ENCODE measurements around the gene RBP5.

DNA sequence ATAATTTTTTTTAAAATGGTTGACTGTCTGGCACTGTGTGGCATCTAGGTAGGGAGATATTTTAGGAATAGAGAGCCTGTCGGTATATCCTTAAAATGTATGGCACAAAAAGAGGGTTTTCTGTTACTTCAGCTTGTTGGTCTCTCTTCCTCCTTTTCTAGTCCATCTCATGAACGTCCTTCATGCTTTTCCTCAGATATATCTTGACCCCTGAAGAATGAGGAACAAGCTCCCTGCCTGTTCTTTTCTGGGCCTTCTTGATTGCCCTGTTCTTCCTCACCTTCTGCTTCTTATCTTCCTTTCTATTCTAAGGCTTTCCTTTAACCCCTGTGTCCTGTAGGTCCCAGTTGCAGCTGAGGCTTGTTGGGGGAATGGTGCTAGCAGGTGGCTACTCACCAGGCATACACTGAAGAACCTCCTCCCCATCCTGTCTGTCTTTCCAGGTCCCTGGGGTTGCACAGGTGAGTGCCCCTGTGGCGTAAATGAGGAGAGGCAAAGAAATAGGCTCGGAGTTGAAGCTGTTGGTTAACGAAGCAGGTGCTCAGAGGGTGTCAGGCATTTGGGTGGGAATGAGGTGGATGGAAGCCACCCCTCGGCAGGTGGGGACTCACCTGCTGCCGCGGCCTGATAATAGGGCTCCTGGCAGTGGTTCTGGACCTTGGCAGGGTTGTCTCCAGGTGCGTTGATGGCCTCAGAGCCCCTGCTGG, 29.2 kb downstream of the RBP5 start:
- TF ChIP-seq, protein P1, sequence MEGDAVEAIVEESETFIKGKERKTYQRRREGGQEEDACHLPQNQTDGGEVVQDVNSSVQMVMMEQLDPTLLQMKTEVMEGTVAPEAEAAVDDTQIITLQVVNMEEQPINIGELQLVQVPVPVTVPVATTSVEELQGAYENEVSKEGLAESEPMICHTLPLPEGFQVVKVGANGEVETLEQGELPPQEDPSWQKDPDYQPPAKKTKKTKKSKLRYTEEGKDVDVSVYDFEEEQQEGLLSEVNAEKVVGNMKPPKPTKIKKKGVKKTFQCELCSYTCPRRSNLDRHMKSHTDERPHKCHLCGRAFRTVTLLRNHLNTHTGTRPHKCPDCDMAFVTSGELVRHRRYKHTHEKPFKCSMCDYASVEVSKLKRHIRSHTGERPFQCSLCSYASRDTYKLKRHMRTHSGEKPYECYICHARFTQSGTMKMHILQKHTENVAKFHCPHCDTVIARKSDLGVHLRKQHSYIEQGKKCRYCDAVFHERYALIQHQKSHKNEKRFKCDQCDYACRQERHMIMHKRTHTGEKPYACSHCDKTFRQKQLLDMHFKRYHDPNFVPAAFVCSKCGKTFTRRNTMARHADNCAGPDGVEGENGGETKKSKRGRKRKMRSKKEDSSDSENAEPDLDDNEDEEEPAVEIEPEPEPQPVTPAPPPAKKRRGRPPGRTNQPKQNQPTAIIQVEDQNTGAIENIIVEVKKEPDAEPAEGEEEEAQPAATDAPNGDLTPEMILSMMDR (tag by site-specific recombination; IDR thresholded peaks at IDR 0.05) = no peak
- TF ChIP-seq, protein P2, sequence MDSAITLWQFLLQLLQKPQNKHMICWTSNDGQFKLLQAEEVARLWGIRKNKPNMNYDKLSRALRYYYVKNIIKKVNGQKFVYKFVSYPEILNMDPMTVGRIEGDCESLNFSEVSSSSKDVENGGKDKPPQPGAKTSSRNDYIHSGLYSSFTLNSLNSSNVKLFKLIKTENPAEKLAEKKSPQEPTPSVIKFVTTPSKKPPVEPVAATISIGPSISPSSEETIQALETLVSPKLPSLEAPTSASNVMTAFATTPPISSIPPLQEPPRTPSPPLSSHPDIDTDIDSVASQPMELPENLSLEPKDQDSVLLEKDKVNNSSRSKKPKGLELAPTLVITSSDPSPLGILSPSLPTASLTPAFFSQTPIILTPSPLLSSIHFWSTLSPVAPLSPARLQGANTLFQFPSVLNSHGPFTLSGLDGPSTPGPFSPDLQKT (IDR thresholded peaks at IDR 0.05; ENCODE audit: borderline replicate concordance, low read depth, low read length) = no peak
- TF ChIP-seq ZEB2 (tag by site-specific recombination; IDR thresholded peaks at IDR 0.05) (no peak), MYNN (tag by site-specific recombination; IDR thresholded peaks at IDR 0.05; ENCODE audit: borderline replicate concordance) (no peak), ZNF571 (tag by site-specific recombination; IDR thresholded peaks at IDR 0.05) (no peak)
- TF ChIP-seq, protein P3, sequence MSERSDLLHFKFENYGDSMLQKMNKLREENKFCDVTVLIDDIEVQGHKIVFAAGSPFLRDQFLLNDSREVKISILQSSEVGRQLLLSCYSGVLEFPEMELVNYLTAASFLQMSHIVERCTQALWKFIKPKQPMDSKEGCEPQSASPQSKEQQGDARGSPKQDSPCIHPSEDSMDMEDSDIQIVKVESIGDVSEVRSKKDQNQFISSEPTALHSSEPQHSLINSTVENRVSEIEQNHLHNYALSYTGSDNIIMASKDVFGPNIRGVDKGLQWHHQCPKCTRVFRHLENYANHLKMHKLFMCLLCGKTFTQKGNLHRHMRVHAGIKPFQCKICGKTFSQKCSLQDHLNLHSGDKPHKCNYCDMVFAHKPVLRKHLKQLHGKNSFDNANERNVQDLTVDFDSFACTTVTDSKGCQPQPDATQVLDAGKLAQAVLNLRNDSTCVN (tag by site-specific recombination; optimal IDR thresholded peaks at IDR 0.05) = no peak
